ENCODE measurements around the gene KIF1A. TPM values are rescaled to one million over a fixed set of nuclear protein-coding genes. Genes with fewer than 3 reads are reported as not detected.

Gene KIF1A
- total RNA-seq, 1 donor: not detected

- TF ChIP-seq, protein P1, sequence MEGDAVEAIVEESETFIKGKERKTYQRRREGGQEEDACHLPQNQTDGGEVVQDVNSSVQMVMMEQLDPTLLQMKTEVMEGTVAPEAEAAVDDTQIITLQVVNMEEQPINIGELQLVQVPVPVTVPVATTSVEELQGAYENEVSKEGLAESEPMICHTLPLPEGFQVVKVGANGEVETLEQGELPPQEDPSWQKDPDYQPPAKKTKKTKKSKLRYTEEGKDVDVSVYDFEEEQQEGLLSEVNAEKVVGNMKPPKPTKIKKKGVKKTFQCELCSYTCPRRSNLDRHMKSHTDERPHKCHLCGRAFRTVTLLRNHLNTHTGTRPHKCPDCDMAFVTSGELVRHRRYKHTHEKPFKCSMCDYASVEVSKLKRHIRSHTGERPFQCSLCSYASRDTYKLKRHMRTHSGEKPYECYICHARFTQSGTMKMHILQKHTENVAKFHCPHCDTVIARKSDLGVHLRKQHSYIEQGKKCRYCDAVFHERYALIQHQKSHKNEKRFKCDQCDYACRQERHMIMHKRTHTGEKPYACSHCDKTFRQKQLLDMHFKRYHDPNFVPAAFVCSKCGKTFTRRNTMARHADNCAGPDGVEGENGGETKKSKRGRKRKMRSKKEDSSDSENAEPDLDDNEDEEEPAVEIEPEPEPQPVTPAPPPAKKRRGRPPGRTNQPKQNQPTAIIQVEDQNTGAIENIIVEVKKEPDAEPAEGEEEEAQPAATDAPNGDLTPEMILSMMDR (IDR thresholded peaks at IDR 0.05; ENCODE audit: insufficient read depth, low read depth, low read length): no peak
Observed at GRCh38 chr2:240752209-240752608, 67.8 kb downstream of the KIF1A start.

DNA sequence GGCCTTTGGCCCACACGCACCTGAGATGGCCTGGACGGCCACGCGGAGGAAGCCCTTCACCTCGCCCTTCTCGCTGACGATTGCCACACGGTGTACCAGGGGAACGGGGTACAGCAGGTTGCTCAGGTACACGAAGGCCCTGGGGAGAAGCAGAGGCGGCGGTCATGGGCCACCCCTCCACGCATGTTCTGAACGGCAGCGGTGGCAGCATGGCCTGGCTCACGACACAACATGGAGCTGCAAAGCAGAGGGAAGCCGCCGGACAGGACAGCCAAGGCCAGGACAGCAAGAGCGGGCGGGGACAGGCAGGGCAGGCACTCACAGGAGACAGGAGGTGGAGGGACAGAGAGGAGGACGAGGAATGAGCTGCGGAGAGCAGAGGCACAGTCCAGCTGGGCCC lies 69.6 kb downstream of the KIF1A start:
- DNase-seq (ENCODE audit: low read depth): no peak
- TF ChIP-seq, protein P1 (IDR thresholded peaks at IDR 0.05; ENCODE audit: insufficient read depth, low read depth, low read length): no peak
- no peak overlapping the region for H3K4me3 ChIP-seq (ENCODE audit: low read depth, low read length)

More at GRCh38 chr2:240752209-240752608, 67.8 kb downstream of the KIF1A start:
- DNase-seq (ENCODE audit: low read depth): no peak
- no peak overlapping the region for H3K4me3 ChIP-seq (ENCODE audit: low read depth, low read length)

- TF ChIP-seq, protein P1 (IDR thresholded peaks at IDR 0.05; ENCODE audit: insufficient read depth, low read depth, low read length): no peak
- no peak for DNase-seq (ENCODE audit: low read depth)
- H3K4me3 ChIP-seq (ENCODE audit: low read depth, low read length): no peak overlapping the region
Observed at GRCh38 chr2:240749516-240749915, 70.5 kb downstream of the KIF1A start.

GRCh38 chr2:240747256-240747655 lies 72.8 kb downstream of the KIF1A start:
- TF ChIP-seq, protein P1 (IDR thresholded peaks at IDR 0.05; ENCODE audit: insufficient read depth, low read depth, low read length): no peak
- DNase-seq (ENCODE audit: low read depth): no peak
- no peak overlapping the region for H3K4me3 ChIP-seq (ENCODE audit: low read depth, low read length)

DNA sequence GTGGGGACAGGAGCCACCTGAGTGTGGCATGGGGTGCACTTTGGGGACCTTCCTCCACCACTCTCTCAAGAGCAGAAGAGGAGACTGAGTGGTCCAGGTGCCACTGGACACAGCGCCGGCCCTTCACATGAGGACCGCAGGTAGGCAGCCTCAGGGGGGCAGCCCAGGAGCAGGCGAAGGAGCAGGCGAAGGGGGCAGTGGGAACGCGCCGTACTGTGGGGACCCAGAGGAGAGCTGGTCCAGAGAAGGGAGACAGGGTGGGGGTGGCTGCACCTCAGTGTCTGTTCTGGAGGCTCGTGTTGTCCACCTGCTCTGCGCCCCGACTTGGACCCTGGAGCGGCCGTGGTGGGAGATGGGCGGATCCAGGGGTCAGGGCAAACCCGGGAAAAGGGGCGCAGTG lies 73.3 kb downstream of the KIF1A start:
- TF ChIP-seq, protein P1 (IDR thresholded peaks at IDR 0.05; ENCODE audit: insufficient read depth, low read depth, low read length): no peak
- no peak for DNase-seq (ENCODE audit: low read depth)
- H3K4me3 ChIP-seq (ENCODE audit: low read depth, low read length): no peak overlapping the region

GRCh38 chr2:240745962-240746361 lies 74.1 kb downstream of the KIF1A start:
- no peak overlapping the region for H3K4me3 ChIP-seq (ENCODE audit: low read depth, low read length)
- TF ChIP-seq, protein P1 (IDR thresholded peaks at IDR 0.05; ENCODE audit: insufficient read depth, low read depth, low read length): no peak
- DNase-seq (ENCODE audit: low read depth): no peak

GRCh38 chr2:240745456-240745855 lies 74.6 kb downstream of the KIF1A start:
- TF ChIP-seq, protein P1 (IDR thresholded peaks at IDR 0.05; ENCODE audit: insufficient read depth, low read depth, low read length): no peak
- no peak for DNase-seq (ENCODE audit: low read depth)
- no peak overlapping the region for H3K4me3 ChIP-seq (ENCODE audit: low read depth, low read length)
